NCI-H2196 (cell line): ENCODE measurements around the gene XKR8.

Experiments used
- DNase-seq: peaks from one replicate; lab custom pipeline; 2025; ENCODE audit not compliant: unreplicated experiment; lab: John Stamatoyannopoulos, UW

The XKR8 gene

GRCh38 chr1:27959792-27960603 is at the start of gene XKR8:
TSS of gene XKR8 (plus strand) at chr1:27959973. CDS start at chr1:27960070, 97 bp downstream.
- peak; percentile 90 for DNase-seq

- no peak for DNase-seq
Observed at GRCh38 chr1:27912429-27912828, 47.3 kb upstream of the XKR8 start.

GRCh38 chr1:27915082-27915575 is 44.6 kb upstream of the XKR8 start:
- DNase-seq, result no peak

DNA sequence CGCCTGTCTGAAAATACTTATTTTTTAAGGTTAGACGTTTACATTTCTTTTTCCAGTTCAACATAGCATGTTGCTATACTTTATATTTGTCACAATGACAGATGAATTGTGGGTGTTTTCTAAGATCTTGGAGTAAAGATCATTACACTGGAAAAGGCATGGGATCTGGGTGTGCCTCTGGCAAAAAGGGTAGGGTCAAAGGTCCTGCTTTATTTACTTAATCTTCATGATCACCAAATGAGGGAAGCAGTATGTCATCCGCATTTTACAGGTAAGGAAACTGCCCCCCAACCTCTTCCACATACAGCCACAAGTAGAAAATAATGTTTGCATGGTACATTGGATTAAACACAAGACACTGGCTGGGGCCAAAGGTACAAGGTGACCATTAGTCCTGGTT is 37.5 kb upstream of the XKR8 start:
- no peak for DNase-seq

- peak; percentile 16 for DNase-seq
Observed at GRCh38 chr1:27928216-27928954, 31.4 kb upstream of the XKR8 start.

- DNase-seq, result no peak
Observed at GRCh38 chr1:27931184-27931583, 28.6 kb upstream of the XKR8 start.

DNA sequence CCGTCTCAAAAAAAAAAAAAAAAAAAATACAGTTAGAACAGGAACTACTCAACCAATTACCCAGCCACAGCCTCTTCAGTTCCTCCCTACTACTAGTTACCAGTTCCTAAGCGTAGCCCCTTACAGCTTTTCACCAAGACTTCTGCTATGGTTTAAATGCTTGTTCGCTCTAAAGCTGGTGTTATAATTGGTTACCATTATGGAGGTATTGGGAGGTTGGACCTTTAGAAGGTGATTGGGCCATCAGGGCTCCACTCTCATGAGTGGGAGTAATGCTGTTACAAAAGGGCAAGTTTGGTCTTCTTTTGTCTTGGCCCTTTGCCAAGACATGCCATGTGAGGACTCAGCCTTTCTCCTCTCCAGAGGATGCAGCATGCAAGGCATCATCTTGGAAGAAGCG is 28.0 kb upstream of the XKR8 start:
- no peak for DNase-seq

- no peak for DNase-seq
Observed at GRCh38 chr1:27934818-27935549, 24.8 kb upstream of the XKR8 start, which contains the start of gene SMPDL3B. TSS of gene SMPDL3B (plus strand) at chr1:27935000. CDS start at chr1:27935184, 184 bp downstream.

DNA sequence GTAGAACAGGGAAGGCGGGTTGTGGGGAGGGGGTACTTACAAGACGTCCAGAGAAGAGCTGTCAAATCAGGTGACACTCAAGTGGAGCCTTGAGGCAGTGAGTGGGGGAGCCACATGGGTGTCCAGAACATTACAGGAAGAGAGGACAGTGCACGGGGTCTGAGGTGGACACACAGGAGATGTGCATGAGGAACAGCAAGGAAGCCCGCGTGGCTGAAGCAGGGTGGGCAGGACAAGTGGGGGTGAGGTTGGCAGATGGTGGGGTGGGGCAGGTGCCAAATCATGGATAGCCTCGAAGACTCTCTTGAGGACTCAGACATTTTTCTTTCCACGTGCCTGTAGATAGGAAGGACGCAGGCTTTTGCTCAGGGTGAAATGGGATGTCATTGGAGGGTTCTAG is 24.1 kb upstream of the XKR8 start:
- DNase-seq, result no peak

DNA sequence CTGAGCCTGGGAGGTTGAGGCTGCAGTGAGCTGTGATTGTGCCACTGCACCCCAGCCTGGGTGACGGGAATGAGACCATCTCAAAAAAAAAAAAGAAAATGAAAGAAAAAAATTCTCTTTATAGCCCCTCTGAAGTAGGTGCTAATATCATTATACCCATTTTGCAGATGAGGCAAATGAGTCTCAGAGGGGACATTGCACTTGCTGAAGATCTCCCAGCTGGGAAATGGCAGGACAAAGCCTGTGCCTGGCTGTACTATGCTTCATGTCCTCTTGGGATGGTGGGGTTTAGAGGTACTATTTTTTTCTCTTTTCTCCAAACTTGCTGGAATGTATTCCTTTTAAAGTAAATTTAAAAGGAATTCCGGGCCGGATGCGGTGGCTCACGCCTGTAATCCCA is 23.4 kb upstream of the XKR8 start:
- DNase-seq, result no peak

GRCh38 chr1:27937524-27937836 is 22.3 kb upstream of the XKR8 start:
- no peak for DNase-seq

- no peak for DNase-seq
Observed at GRCh38 chr1:27938488-27938887, 21.3 kb upstream of the XKR8 start.

- DNase-seq, result peak; percentile 36
Observed at GRCh38 chr1:27940297-27940696, 19.5 kb upstream of the XKR8 start.

- DNase-seq, result peak; percentile 19
Observed at GRCh38 chr1:27940870-27941560, 18.8 kb upstream of the XKR8 start.

GRCh38 chr1:27941671-27942540 is 17.9 kb upstream of the XKR8 start:
- DNase-seq, result no peak

- DNase-seq, result no peak
Observed at GRCh38 chr1:27945020-27945419, 14.8 kb upstream of the XKR8 start.

GRCh38 chr1:27949027-27949426 is 10.7 kb upstream of the XKR8 start:
- DNase-seq, result no peak

DNA sequence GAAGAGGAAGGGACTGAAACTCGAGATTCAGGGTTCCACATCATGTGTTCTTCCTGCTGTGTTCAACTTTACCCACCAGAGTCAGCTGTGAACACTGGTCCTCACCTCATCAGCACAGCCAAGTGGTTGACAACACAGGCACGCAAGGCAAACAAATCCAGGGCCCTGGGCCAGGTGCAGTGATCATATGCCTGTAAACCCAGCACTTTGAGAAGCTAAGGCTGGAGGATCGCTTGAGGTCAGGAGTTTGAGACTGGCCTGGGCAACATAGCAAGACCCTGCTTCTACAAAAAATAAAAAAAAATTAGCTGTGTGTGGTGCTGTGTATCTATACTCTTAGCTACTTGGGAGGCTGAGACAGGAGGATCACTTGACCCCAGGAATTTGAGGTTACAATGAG is 8.4 kb upstream of the XKR8 start:
- peak; percentile 32 for DNase-seq

- DNase-seq, result no peak
Observed at GRCh38 chr1:27952147-27952546, 7.6 kb upstream of the XKR8 start.

DNA sequence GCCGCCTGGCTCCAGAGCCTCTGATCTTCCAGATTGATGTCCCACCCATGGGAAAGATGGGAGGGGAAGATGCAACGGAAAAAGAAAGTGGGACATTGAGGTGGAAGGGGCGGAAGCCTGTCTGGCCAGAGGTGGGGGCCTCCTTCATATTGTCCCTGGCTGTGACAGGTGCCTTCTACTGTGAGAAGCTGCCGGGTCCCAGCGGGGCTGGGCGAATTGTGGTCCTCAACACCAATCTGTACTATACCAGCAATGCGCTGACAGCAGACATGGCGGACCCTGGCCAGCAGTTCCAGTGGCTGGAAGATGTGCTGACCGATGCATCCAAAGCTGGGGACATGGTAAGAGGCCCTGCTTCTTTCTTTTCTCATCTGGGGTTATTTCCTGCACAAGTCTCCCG is 5.6 kb upstream of the XKR8 start:
- DNase-seq, result no peak
